Stimulated activated CD8-positive, alpha-beta memory T cell treated with anti-CD3 and anti-CD28 coated beads, Interleukin-4, amount 100 ng/mL, for 1 hour (primary cell): ENCODE measurements around the gene HSPG2.
"Not testable (repeated sequence)": the region's sequence is repeated elsewhere in the genome, so short reads cannot be mapped to it uniquely, and the experiment has no call there.

Experiments
- DNase-seq, 2 donors: peaks; one replicate each; pipeline ENCODE4 v3.0.0-alpha.2; 2020; ENCODE audit warnings: low read depth in 2 of 2, low spot score in 1 of 2

The HSPG2 gene

DNA sequence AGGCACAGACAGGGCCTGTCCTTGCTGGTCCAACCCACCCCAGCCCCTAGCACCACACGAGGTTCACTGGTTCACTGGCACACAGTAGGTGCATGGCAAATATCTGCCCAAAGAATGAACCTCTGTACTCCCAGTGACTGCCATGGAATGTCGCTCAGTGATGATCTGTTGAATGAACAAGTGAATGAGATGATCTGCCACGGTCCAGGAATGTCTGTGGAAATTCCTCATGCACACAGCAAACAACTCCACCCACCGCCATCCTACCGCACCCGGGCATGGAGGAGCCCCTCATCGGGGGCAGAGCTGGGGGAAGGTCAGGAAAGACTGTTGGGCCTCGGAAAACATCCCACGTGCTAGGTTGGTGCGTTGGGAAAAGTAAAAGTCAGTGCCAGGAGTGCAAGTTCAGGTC, 1.7 kb downstream of the HSPG2 start:
- DNase-seq = no peak

DNA sequence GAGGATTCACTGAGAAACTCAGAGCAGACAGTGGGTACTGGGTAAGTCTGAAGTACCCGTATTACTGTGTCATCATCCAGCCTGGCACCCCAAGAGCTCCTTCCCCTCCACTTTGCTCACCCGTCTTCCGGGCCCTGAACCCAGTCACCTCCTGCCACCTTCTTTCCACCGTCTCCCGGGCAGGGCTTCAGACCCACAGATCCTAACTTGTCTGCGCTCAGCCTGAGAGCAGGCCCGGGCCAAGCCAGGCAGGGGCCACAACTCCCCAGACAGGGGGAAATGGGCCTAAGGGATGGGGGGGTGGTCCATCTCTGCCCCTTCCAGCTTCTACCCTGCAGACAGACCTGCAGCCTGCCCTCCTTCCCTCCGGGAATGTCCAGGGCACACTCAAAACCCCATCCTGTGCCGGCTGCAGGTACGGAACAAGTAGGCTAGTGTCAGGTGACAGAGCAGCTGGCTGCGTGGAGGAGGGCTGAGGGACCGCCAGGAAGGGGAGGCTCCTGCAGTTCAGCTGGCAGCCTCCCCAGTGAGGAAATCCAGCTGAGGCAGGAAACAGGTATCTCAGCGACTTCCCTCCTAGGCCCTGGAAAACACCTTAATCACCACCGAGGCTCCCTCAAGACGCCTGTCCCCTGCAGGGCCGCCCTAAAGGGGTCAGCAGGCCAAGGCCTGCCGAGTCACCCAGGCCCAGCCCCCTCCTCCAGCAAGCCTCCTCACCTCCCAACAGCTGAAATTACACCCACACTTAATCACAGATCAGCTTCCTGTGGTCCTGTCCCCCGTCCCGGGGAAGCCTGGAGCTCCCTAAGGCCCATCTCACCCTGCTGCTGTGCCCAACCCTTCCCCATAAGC, 3.5 kb downstream of the HSPG2 start:
- no peak for DNase-seq

DNA sequence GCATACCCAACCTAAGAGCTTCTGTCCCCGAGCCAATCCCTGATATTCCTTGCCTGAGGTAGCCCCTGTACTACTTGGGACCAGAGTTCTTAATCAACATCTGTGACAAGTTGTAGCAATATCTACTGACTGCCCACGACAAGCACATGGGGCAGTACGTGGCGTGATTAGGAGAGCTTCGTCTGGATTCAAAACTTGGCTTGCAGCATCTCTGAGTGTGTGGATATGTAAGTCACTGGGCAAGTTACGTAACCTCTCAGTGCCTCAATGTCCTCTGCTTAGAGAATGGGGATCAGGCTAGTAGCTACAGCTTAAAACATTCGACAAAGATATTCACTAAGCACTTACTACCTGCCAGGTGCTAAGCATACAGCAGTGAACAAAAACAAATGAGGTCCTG, 5.0 kb downstream of the HSPG2 start:
- no peak for DNase-seq

DNA sequence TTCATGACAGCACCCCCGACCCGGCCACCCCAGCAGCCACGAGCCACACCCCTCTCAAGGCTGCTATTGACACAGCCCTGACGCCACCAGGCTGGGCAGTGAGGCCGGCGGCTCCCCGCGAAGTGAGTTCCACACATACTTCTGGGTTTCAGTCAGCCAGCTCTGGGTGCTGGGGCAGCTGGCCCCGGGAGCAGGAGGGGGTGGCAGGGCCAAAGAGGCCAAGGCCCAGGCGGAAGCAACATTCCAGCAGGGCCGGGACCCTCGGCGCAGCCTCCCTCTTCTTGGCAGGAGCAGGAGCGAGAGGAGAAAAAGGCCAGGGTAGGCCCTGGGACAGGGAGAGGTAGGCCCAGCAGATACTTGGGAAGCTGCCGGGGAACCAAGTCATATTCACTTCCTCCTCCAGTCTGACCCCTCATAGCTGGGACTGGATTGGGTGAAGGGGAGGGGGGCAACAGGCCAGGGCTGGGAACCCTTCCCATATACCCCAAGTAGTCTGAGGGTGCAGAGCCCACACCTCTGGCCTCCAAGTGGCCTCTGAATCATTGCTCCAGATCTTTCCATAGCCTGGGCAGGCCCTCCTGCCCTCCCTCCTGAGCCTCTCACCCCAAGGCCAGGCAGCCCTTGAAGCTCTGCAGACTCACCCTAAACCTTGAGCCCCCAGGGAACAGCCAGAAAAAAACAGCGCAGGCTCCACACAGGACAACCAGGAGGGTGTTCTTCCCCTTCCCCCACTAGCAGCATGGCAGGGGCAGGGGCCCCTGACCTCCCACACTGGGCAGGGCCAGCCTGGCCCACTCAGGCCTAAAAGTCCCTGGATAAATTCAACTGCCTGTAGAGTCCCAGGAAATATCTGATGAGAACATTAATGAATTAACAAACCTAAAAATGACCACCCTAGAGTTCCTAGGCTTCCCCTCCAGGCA, 5.7 kb downstream of the HSPG2 start:
- DNase-seq = no peak

DNA sequence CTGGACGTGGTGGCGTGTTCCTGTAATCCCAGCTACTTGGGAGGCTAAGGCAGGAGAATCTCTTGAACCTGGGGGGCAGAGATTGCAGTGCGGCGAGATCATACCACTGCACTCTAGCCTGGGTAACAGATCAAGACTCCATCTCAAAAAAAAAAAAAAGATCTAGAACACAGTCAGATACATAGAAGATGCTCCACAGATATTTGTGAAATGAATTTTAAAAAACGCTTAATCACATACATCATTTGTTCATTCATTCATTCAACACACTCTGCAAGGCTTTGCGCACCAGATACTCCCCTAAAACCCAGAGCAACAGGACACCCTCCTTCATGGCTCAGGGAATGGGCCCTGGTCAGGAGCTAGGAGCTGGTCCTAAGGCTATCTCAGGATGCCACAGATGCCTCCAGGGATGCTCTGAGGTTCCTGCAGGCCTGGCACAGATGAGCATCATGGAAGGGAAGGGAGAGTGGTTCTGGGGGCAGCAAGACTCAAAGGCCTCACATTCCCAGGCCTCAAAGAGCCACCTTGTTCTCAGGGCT, 6.4 kb downstream of the HSPG2 start:
- no peak for DNase-seq

DNA sequence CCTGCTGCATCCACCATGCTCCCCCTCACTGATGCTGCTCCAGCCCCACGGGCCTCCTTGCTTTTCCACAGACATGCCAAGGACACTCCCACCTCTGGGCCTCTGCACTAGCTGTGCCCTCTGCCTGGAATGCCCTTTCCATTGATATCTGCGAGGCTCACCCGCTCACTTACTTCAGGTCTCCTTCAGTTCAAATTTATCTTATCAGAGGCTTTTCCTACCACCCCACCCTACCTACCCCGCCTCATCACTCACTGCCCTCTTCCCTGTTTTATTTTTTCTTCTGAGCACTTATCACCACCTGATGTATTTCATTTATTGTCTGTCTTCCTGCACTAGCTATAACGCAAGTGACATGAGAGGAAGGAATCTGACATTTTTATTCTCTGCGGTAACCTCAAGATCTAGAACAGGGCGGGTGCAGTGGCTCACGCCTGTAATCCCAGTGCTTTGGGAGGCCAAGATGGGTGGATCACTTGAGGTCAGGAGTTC, 7.0 kb downstream of the HSPG2 start:
- no peak for DNase-seq

DNA sequence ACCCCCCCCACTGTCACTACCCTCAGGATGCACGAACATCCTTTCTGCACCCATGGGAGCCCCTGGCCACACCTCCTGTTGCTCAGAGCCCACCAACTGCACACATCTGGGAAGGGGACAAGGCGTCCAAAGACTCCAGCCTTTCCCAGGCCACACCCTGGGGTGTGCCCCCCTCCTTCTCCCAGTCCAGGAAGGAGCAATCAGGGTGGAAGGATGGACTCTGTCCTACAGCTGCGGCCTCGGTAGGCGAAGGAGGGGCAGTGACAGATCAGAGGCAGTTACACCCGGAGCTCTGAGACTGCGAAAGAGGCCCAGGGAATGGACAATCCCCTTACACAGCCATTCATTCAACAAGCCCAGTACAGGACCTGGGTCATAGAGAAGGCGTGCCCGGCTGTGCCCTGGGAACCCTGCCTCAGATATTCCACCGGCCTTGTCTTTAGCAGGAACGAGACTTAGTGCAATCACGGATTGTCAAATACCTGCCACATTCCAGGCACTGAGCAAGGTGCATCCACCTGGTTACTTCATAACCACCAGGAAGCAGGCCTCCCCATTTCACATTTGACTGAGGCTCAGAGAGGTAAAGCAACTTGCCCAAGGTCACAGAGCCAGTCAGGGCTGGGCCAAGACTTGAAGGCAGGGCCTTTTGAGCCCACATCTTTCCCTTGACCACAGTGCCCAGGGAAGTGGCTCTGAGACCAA, 9.4 kb downstream of the HSPG2 start:
- no peak for DNase-seq

DNA sequence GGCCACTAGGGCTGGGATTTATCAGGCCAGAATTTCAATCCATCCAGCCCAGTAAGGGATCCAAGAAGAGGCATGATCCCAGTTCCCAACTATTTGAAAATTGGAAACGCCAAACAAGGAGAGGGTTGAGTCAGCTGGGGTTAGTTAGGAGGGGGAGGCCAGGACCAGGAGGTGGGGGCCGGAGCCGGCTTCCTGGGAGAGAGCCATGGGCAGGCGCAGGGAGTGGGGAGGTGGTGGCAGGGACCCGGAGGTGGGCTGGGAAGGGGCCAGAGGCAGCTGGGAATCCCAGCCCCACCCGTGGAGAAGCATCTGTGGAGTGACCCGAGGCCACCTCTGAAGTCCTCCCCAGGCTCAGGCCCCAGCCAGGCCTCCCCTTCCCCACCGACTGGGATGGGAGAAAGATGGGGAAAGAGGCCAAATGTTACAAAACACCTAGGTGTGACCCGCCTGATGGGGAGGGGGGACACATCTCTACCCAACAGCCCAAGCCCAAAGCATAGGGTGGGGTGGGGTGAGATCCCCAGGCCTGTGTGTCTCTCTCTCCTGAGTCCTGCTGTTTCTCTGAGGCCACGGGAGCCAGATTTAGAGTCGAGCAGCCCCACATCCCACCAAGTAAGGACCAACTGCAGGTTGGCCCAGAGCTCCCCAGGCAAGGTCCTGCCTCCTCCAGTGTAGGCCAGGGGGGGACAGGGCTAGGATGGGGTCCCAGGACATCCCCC, 10.1 kb downstream of the HSPG2 start:
- DNase-seq = no peak

DNA sequence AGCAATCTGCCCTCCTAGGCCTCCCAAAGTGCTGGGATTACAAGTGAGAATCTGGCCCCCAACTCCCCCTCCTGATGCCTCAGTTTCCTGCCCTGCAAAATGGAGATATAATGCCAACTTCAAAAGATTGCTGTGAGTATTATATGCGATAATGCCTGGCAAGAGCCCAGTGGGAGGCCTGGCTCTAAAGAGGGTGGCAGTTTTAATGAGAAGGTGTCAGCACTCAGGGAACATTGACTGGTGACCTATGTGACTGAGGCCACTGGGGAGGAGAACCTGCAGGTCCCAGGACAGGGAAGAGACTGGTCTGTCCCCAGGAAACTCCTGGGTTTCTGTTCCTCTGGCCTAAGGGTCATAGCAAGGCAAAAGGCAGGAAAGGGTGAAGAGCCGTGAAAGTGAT, 11.0 kb downstream of the HSPG2 start:
- no peak for DNase-seq

DNA sequence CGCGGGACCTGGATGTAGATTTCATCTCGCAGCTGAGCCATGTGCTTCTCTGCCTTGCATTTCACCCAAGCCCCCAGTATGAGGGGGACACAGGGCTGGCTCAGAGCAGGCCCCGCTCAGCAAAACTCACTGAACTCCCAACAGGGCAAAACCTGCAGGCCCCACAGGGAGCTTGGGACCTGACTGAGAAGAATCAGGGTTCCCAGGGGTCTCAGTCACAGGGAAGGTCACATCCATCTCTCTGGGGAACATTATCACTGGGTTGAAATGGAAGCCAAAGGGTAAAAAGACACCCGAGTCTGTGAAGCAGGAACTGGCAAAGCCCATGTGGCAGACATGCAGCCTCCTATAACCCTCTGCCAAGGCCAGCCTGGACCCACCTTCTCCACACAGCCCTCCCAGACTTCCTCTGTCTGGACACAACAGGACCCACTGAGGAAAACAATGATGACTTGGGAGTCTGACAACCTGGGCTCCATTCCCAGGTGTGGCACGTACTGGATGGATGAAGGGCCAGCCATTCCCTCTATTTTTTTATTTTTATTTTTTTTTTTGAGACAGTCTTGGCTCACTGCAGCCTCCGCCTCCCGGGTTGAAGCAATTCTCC, 11.7 kb downstream of the HSPG2 start:
- DNase-seq = no peak

DNA sequence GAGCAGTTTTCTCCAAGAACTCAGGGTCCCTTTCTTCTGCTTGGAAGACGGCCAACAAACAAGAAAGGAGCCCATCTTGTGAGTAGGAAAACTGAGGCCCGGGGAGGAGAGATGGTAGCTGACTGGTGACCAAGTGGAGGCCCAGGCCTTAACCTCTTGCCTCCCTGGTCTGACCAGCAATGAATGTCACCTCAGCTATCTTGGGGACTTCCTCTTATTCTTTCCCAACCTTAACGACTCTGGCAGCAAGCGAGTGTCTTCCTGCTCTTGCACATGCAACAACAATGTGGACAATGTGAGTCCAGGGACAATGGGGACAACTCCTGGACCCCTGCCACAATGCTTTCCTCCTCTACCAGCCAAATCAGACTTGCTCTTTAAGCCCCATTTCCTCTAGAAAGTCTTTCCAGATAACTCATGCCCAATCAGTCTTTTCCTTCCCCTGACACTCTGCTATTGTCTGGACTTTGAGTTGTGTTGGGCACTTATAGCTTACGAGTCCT, 12.6 kb downstream of the HSPG2 start:
- no peak for DNase-seq

DNA sequence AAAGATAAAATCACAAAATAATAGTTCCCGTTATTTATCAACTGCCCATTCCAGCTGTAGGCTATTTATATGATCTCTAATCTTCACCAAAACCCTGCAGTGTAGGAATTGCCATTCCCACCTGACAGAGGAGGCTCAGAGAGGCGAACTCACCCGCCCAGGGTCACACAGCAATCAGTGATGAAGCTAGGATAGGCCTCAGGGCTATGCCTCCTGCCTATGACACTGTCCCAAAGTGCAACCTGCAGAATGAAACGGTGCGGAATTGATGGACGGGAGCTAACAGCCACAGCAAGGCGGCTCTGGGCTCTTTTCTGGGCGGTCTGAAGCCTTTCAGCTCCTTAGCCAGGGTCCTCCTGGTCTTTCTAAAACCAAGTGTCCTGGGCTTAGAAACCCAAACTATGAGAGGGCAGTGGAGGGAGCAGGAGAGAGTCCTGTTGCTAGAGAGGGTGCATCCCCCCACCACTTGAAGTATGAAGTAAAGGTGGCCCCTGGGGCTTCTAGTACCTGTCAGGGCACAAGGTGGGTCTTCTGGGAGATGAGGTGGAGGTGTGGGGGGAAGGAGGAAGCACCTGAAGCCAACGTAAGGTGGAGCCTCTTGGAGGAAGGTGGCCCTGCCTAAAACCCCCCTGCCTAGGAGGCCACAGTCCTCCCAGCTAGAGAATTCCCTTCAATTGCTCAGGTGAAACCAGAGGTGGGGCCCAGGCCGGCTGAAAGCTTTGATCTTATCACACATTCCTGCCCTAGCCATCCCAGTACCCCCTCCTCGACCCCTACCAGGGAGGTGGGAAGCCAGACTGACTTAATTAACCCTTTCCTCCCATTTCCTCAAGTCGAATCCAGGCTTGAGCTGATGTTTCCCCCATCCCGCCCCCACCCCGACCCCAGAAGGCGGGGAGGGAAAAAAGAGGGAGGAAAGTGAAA, 14.8 kb downstream of the HSPG2 start:
- no peak for DNase-seq

DNA sequence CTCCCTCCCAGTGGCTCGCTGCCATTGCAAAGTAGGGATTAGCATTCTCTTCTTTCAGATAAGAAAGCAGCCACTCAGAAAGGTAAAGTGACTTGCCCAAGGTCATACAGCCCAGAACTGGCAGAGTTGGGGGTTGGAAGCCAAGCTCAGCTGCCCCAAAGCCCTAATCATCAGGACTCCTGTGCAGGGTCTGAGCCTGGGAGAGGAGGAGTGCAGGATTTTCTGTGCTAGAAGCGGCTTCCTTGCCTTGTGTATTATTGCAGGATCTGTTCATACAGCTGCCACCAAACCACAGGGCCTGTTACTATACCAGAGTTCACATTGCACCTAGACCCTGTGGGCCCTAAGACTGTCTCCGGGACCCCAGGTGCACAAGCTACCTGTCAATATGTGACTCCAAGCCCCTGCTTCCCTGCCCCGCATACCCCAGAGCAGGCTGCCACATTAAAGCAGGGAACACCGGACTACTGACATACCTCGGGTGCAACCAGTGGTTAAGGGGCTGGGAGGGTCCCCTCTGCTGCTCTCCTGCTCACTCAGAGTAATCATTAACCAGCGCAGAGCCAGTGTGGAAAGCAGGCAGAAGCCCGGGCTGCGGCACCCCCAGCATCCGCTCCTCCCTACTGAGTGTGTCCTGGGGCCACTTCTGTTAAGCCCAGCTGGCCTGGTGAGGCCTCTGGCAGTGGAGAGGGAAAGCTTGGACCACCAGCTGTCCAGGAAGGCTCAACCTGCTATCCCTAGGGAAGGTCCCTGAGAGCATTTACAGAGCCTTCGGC, 15.8 kb downstream of the HSPG2 start:
- DNase-seq = no peak

DNA sequence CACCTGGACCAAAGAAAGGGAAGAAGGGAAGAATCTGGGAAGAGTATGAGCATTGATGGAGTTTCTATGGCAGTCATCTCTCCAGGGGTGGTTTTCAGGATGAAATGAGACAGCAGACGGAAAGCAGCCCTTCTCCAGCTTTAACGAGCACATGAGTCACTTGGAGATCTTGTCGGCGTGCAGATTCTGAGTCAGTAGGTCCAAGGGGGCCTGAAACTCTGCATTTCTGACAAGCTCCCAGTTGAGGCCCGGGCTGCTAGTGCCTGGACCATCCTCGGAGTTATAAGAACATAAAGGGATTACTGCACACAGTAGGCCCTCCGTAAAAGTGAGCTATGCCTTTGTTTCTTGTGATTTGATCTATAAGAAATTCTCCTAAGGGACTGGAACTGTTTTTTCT, 17.6 kb downstream of the HSPG2 start:
- no peak for DNase-seq

DNA sequence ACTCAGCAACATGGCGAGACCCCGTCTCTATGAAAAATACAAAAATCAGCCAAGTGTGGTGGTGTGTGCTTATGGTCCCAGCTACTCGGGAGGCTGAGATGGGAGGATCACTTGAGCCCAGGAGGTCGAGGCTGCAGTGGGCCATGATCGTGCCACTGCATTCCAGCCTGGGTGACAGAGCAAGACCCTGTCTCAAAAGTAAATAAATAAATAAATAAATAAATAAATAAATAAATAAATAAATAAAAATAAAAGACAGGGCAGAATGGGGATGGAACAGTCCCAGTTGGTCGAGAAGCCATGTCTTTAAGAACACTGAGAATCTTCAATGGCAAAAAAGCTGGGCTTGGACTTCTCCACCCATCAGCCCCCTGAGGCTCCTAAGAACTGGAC, 19.9 kb downstream of the HSPG2 start:
- not testable (repeated sequence) for DNase-seq

DNA sequence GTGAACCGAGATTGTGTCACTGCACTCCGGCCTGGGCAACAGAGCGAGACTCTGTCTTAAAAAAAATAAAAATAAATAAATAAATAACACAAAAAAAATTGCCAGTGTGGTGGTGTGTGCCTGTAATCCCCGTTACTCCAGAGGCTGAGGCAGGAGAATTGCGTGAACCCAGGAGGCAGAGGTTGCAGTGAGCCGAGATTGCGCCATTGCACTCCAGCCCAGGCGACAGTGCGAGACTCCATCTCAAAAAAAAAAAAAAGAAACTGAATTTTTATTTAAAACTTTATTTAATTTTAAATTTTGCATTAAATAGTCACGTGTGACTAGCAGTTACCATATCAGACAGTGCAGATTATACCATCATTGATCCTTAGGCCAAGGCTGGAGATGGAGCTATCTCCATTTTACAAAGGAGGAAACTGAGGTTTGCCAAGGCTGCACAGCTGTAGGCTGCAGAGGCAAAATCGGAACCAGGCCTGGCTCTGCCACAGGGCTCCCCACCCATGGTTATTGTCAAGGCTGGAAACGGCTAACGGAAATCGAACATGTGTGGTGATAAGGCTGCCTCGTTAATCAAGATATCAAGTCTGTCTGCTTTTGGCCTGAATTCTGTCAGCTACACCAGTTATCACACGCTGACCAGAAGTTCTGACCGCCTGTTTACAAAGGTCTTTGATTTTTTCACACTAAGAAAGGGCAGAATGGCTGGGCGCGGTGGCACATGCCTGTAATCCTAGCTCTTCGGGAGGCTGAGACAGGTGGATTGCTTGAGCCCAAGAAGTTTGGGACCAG, 20.5 kb downstream of the HSPG2 start:
- DNase-seq = no peak
